Rectal smooth muscle tissue (tissue), 1 donor: ENCODE measurements around the gene LRRK1.

ENCODE experiments used
- H3K27ac ChIP-seq: one replicate; pipeline ENCODE4 v1.7.0; 2013; ENCODE audit warnings: low read depth, low read length, inconsistent platforms
- H3K27me3 ChIP-seq: one replicate; pipeline ENCODE4 v1.7.0; 2013; ENCODE audit warnings: low read length; ENCODE audit not compliant: control insufficient read depth, insufficient read depth
- H3K36me3 ChIP-seq: one replicate; pipeline ENCODE4 v1.7.0; 2013; ENCODE audit warnings: low read length; ENCODE audit not compliant: control insufficient read depth, insufficient read depth
- H3K4me1 ChIP-seq: one replicate; pipeline ENCODE4 v1.7.0; 2013; ENCODE audit warnings: low read length; ENCODE audit not compliant: control insufficient read depth, insufficient read depth
- H3K4me3 ChIP-seq: one replicate; pipeline ENCODE4 v1.7.0; 2013; ENCODE audit warnings: low read length
- H3K9ac ChIP-seq: one replicate; pipeline ENCODE4 v1.7.0; 2013; ENCODE audit warnings: low read length

Gene LRRK1

DNA sequence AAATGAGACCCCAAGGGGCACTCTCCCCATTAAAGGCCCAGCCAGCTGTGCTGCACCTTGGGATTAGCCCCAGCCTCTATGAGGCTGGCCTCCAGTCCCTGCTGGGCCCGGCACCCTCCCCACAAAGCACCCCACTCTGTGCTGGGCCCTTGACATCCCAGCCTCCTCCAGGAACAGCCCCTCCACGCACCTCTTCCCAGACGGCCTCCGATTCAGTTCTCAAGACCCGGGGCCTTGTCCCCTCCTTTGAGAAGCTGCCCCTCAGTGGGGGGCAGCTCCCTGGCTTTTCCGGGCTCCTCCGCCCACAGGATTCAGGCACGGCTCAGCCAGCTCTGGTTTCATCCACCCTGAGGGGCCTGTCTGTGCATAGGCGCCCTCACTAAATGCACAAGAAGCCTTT, 144.1 kb downstream of the LRRK1 start:
- no peak overlapping the region for H3K27ac ChIP-seq
- H3K36me3 ChIP-seq = peaks cover 11% of the 10 kb centered on the region

DNA sequence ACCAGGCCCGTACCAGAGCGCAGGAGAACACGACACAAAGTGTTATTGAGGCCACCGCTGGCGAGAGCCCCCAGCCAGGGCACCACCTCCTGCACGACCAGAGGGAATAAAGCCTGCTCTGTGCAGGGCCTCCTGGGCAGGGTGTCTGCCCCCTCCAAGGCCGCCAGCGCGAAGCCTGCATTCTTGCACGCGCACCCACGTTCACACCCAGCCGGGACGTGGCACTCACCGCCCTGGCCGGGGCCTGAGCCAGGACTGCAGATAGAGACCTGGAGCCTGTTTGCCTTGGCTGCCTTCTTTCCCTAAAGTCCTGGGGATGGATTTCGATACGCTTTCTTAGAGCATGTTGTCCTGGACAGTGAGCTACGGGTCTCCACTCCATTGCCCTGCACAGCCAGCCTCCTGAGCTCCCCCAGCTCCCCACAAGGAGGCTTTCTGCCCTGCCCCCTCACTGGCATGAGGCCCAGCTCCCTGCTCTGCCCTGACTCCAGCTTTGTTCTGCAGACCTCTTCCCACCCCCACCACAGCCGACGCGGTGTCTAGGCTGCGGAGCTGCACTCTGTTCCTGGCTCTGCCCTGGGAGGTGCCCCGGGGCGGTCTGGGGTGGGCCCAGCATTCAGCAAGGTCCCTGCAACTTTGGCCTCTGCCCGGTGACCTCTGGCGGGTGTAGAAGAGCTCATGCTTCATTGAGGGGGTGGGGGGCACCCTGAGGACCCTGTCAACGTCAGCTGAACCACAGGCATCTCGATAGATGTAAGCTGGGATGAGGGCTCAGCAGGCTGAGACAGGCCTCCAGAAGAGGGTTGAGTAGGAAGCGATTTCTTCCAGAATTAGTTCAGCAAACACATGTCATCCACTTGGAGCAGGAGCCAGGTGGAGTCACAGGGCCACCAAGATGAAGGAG, 145.0 kb downstream of the LRRK1 start:
- Histone ChIP-seq H3K27me3 (no peaks in the 10 kb centered on the region), H3K4me3 (no peak overlapping the region), H3K27ac (no peak overlapping the region), H3K9ac (no peak overlapping the region), H3K36me3 (peaks cover 11% of the 10 kb centered on the region), H3K4me1 (peaks cover 4% of the 10 kb centered on the region)

More for the DNA sequence above, 144.1 kb downstream of the LRRK1 start:
- Histone ChIP-seq H3K4me3 (no peak overlapping the region), H3K4me1 (peaks cover 4% of the 10 kb centered on the region), H3K9ac (no peak overlapping the region), H3K27me3 (no peaks in the 10 kb centered on the region)

GRCh38 chr15:101064795-101065569, 145.8 kb downstream of the LRRK1 start:
- Histone ChIP-seq H3K27ac (no peak overlapping the region), H3K36me3 (peaks cover 11% of the 10 kb centered on the region), H3K9ac (no peak overlapping the region)

GRCh38 chr15:101065570-101066221, 146.5 kb downstream of the LRRK1 start:
- Histone ChIP-seq H3K36me3 (peaks cover 11% of the 10 kb centered on the region), H3K4me3 (no peak overlapping the region), H3K4me1 (peaks cover 4% of the 10 kb centered on the region), H3K27me3 (no peaks in the 10 kb centered on the region), H3K27ac (no peak overlapping the region), H3K9ac (no peak overlapping the region)

More at GRCh38 chr15:101064795-101065569, 145.8 kb downstream of the LRRK1 start:
- no peaks in the 10 kb centered on the region for H3K27me3 ChIP-seq
- no peak overlapping the region for H3K4me3 ChIP-seq
- peaks cover 4% of the 10 kb centered on the region for H3K4me1 ChIP-seq

DNA sequence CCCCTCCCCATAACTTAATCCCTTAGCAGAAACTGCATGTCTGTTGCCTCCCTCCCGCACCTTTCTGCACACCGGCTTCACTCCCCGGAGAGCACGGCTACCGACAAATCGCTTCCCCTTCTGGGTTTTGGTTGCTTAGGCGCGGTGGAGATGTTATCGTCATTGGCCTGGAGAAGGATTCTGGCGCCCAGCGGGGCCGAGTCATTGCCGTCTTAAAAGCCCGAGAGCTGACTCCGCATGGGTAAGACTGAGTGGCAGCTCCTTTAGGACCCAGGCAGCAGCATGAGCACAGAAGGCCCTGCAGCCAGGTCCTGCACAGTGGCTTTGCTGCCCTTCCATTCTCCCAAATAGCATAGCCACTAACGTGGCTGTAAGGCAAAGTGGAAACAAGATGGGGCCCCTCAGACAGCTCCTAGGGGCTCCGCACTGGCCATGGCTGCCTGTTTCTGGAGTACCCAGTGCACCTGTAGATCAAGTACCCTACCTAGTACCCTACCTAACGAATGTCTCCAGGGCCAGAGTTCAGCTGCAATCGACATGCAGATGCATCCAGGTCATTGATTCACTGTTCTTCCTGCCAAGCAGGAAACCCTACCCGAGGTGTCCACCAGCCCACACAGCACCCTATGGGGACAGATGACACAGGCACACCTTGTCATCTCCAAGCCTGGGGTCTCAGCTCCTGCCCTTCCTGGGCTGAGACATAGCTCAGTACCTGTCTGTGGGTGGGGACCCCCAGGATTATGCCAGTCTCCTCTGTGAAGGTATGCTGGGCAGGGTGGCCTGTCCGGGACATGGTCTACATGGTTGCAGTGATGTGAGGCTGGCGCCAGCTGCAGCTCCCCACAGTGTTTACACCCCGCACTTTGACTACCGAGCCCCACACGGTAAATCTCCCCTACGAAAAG, 147.6 kb downstream of the LRRK1 start:
- Histone ChIP-seq H3K9ac (no peak overlapping the region), H3K4me1 (peaks cover 4% of the 10 kb centered on the region), H3K36me3 (peaks cover 11% of the 10 kb centered on the region), H3K4me3 (no peak overlapping the region), H3K27me3 (no peaks in the 10 kb centered on the region), H3K27ac (no peak overlapping the region)

GRCh38 chr15:101067660-101068522, 148.7 kb downstream of the LRRK1 start:
- Histone ChIP-seq H3K36me3 (peaks cover 11% of the 10 kb centered on the region), H3K4me3 (no peak overlapping the region), H3K27ac (no peak overlapping the region), H3K9ac (no peak overlapping the region), H3K27me3 (no peaks in the 10 kb centered on the region), H3K4me1 (peaks cover 4% of the 10 kb centered on the region)

DNA sequence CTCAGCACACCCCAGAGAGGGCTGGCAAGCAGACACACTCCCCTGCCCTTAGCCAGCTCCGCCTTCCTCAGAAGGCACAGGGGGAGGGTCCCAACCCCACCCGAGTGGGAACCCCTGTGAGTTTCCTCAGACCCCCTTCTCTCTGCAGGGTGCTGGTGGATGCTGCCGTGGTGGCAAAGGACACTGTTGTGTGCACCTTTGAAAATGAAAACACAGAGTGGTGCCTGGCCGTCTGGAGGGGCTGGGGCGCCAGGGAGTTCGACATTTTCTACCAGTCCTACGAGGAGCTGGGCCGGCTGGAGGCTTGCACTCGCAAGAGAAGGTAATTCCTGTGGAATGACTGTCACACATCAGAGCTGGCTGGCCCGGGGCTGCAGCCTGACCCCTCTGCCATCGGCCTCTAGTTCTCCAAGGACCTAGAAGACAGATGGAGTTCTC, 149.4 kb downstream of the LRRK1 start:
- Histone ChIP-seq H3K27me3 (no peaks in the 10 kb centered on the region), H3K4me3 (no peak overlapping the region), H3K4me1 (peaks cover 4% of the 10 kb centered on the region), H3K27ac (no peak overlapping the region), H3K36me3 (peaks cover 11% of the 10 kb centered on the region), H3K9ac (no peak overlapping the region)

- Histone ChIP-seq H3K4me1 (peaks cover 4% of the 10 kb centered on the region), H3K4me3 (no peak overlapping the region), H3K27ac (no peak overlapping the region), H3K36me3 (peaks cover 7% of the 10 kb centered on the region), H3K27me3 (no peaks in the 10 kb centered on the region), H3K9ac (no peak overlapping the region)
These were observed 149.9 kb downstream of the LRRK1 start for GRCh38 chr15:101068961-101069653.

DNA sequence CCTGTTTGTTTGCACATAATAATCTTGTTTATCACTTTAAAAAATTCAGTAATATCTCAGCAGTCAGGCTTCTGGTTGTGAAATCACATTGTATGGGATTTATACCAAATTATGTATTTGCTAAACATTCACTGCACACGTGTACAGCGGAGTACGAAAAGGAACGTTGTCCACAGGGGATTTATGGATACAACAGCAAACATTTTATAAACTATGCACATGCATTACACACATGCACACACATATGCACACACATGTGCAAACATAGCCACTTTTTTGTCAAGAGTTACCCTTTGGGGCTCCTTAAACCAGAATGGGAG, 150.5 kb downstream of the LRRK1 start:
- no peak overlapping the region for H3K9ac ChIP-seq
- H3K4me1 ChIP-seq = peaks cover under 1% of the 10 kb centered on the region
- no peaks in the 10 kb centered on the region for H3K27me3 ChIP-seq
- no peak overlapping the region for H3K27ac ChIP-seq
- peaks cover 5% of the 10 kb centered on the region for H3K36me3 ChIP-seq
- H3K4me3 ChIP-seq = no peak overlapping the region

GRCh38 chr15:101070024-101070423, 150.9 kb downstream of the LRRK1 start:
- H3K9ac ChIP-seq = no peak overlapping the region
- no peaks in the 10 kb centered on the region for H3K27me3 ChIP-seq
- no peak overlapping the region for H3K4me3 ChIP-seq
- H3K27ac ChIP-seq = no peak overlapping the region
- peaks cover 5% of the 10 kb centered on the region for H3K36me3 ChIP-seq
- H3K4me1 ChIP-seq = no peaks in the 10 kb centered on the region
